ENCODE data around the gene SCNN1A. TPM values are rescaled to one million over a fixed set of nuclear protein-coding genes. Genes with fewer than 3 reads are reported as not detected.

The SCNN1A gene
- total RNA-seq, 1 experiment from 2014 or later: 118 TPM

DNA sequence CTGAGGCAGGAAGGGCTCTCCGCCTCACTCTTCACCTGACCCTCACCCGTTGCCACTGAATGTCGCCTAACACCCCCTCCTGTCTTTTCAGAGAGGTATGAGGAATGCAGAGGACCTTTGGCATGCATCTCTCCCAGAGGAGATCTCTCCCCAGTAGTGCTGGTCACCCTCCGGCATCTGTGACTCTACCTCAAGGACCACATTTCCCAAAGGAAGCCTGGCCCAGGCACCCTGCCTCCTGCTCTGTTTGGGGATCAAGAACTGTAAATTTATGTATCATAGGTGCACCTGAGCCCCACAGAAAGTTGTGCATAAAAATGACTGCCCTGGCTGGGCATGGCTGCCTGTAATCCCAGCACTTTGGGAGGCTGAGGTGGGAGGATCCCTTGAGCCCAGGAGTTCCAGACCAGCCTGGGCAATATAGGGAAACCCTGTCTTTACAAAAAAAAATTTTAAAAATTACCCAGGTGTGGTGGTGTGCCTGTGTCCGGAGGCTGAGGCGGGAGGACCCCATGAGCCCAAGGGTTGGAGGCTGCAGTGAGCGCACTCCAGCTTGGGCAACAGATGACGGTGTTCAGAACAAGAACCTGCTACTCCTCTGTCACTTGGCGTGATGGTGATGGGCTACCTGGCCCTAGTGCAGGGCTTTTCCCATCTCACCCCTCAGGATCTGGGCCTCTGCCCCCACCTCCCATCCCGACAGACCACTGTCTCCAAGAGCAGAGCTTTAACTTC lies 47.2 kb downstream of the SCNN1A start:
- DNase-seq (ENCODE audit: low read depth, low spot score): no peak
- Histone ChIP-seq H2AFZ (ENCODE audit: low read depth, low read length, poor library complexity, severe bottlenecking) (no peak overlapping the region), H3K4me1 (ENCODE audit: control insufficient read depth in 1 of 2, insufficient read depth in 2 of 2, low read length in 2 of 2) (peaks cover 7 to 35% of the 10 kb centered on the region in 2 experiments), H3K9me3 (ENCODE audit: control insufficient read depth in 1 of 2, insufficient read depth in 1 of 2, low read depth in 1 of 2, low read length in 2 of 2) (no peaks in the 10 kb centered on the region), H3K4me3 (replicated peaks in 1 of 2; ENCODE audit: low read depth in 1 of 2, low read length in 2 of 2) (no peak overlapping the region), H3K27ac (ENCODE audit: low read depth, low read length) (0 out of 2 replicates have a peak overlapping the region, but pooled peaks have one; percentile 9), H4K20me1 (ENCODE audit: insufficient read depth) (no peaks in the 10 kb centered on the region), H3K27me3 (ENCODE audit: insufficient read depth, low read length) (no peaks in the 10 kb centered on the region), H3K79me2 (ENCODE audit: insufficient read depth, low read length) (peaks cover 14% of the 10 kb centered on the region; the same call in 1 of the 2 replicates), H3K36me3 (ENCODE audit: control insufficient read depth in 1 of 2, insufficient read depth in 2 of 2, low read length in 2 of 2) (peaks cover 34 to 42% of the 10 kb centered on the region in 2 experiments), H3K9me2 (ENCODE audit: insufficient read depth) (no peaks in the 10 kb centered on the region), H3K4me2 (ENCODE audit: low read length) (no peak overlapping the region), H3K9ac (ENCODE audit: low read length) (no peak overlapping the region)
- peak; percentile 12; the same call in 1 of the 2 replicates for TF ChIP-seq POLR2AphosphoS5 (IDR thresholded peaks at IDR 0.05; ENCODE audit: low read depth, low read length)
- TF ChIP-seq, protein P1, sequence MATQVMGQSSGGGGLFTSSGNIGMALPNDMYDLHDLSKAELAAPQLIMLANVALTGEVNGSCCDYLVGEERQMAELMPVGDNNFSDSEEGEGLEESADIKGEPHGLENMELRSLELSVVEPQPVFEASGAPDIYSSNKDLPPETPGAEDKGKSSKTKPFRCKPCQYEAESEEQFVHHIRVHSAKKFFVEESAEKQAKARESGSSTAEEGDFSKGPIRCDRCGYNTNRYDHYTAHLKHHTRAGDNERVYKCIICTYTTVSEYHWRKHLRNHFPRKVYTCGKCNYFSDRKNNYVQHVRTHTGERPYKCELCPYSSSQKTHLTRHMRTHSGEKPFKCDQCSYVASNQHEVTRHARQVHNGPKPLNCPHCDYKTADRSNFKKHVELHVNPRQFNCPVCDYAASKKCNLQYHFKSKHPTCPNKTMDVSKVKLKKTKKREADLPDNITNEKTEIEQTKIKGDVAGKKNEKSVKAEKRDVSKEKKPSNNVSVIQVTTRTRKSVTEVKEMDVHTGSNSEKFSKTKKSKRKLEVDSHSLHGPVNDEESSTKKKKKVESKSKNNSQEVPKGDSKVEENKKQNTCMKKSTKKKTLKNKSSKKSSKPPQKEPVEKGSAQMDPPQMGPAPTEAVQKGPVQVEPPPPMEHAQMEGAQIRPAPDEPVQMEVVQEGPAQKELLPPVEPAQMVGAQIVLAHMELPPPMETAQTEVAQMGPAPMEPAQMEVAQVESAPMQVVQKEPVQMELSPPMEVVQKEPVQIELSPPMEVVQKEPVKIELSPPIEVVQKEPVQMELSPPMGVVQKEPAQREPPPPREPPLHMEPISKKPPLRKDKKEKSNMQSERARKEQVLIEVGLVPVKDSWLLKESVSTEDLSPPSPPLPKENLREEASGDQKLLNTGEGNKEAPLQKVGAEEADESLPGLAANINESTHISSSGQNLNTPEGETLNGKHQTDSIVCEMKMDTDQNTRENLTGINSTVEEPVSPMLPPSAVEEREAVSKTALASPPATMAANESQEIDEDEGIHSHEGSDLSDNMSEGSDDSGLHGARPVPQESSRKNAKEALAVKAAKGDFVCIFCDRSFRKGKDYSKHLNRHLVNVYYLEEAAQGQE (IDR thresholded peaks at IDR 0.05; ENCODE audit: low read depth): no peak
- RAD21 ChIA-PET (ENCODE audit: low non-redundant PET in 1 of 2, low total read pairs in 2 of 2, uncharacterized antibody in 2 of 2, unreplicated experiment in 2 of 2): no interaction called here
- intact Hi-C loops (cut with micrococcal nuclease): no loop called here
- BruUV-seq (replicated peaks): no TSS peak
- ATAC-seq: no peak
- CTCF ChIA-PET: interaction anchor here (1.0 to 1.1 kb wide), 2 partner anchors 27 to 137 kb away, joined by 3 read pairs; no protein-coding TSS in a partner anchor
- POLR2A ChIA-PET: interaction anchor here (1.1 to 2.4 kb wide), 2 partner anchors 8 to 46 kb away, joined by 5 to 24 read pairs; no protein-coding TSS in a partner anchor
